ENCODE results near the gene PHKA2. TPM values are rescaled to one million over a fixed set of nuclear protein-coding genes. Genes with fewer than 3 reads are reported as not detected.
"Not testable (repeated sequence)": the region's sequence is repeated elsewhere in the genome, so short reads cannot be mapped to it uniquely, and the experiment has no call there.

Gene PHKA2
- total and polyA plus RNA-seq, 2 donors (not counting 1 experiment from before 2014, with no cell fraction given), result 7.9 to 8.3 TPM

DNA sequence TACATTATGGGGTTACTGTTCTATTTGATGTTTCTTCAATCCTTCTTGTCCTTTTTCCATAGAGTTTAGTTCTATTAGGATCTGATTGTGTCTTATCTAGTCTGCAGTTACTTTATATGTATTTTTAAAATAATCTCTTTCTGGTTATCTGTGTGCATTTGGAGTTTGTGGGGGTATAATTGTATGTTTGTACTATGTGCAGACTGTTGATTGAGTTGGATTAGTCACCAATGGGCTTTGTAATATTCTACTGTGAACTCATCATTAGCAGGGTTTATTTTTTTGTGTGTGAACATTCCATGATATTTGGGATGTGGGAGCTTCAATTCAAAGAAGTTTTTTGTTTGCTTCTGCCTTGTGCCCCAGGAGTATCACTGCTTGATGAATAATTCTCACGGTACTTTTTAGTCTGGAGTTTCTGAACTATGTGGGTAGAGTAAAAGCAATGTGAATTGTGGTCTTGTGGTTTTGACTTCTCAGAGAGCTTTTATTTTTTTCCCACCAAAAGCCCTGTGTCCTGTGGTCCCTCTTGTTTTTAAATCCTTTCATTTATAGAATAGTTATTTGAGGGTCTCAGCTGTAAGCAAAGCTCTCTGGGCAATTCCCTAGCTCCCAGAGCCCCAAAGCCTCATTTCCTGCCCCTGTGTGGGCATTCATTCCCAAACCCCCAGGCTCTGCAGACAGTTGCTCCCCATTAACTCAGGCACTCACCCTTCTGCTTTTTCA is 127.8 kb downstream of the PHKA2 start:
- Histone ChIP-seq H3K27ac (ENCODE audit: insufficient read depth, low read length) (no peak overlapping the region), H3K4me2 (ENCODE audit: extremely low read depth, insufficient read depth, low read length) (no peak overlapping the region)
- peak; percentile 4 to 77 for DNase-seq (ENCODE audit: low read depth in 2 of 2)

DNA sequence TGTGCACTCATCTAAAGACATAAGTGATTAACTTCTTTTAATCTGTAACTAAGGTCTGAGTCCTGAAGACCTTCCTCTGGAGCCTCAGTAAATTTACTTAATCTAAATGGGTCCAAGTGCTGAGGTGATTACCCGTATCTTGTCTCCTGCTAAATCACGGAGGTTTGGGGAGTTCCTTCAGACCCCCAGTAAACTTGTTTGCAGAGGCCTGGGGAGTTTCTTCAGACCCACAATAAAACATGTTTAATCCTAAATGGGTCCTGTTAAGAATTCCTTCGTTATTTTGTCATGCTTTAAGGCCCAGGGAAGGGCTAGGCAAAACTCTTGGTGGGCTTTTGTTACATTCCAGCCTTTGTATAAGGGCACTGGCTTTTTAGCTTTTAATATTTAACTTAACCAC is 136.0 kb downstream of the PHKA2 start:
- not testable (repeated sequence) for DNase-seq (ENCODE audit: low read depth in 2 of 2); H4K20me1 ChIP-seq (ENCODE audit: control insufficient read depth, extremely low read depth, insufficient read depth, low read length); H2AFZ ChIP-seq (ENCODE audit: low read length); H3K4me3 ChIP-seq (replicated peaks in 1 of 4; ENCODE audit: control extremely low read depth in 1 of 4, insufficient read depth in 1 of 4, low read depth in 3 of 4, low read length in 4 of 4); H3K27me3 ChIP-seq (ENCODE audit: control insufficient read depth, insufficient read depth, low read length); H3K79me2 ChIP-seq (ENCODE audit: control insufficient read depth, insufficient read depth, low read length); H3K9me3 ChIP-seq (ENCODE audit: control insufficient read depth, insufficient read depth, low read depth, low read length); H3K27ac ChIP-seq (ENCODE audit: insufficient read depth, low read length); H3K36me3 ChIP-seq (ENCODE audit: control insufficient read depth, insufficient read depth, low read length); H3K9ac ChIP-seq (ENCODE audit: insufficient read depth, low read length); H3K4me2 ChIP-seq (ENCODE audit: extremely low read depth, insufficient read depth, low read length); H3K4me1 ChIP-seq (ENCODE audit: control insufficient read depth, extremely low read depth, insufficient read depth, low read length)

More for the DNA sequence above, 127.8 kb downstream of the PHKA2 start:
- H3K79me2 ChIP-seq (ENCODE audit: control insufficient read depth, insufficient read depth, low read length), result no peaks in the 10 kb centered on the region
- H2AFZ ChIP-seq (ENCODE audit: low read length), result no peak overlapping the region
- H3K4me3 ChIP-seq (replicated peaks in 1 of 4; ENCODE audit: control extremely low read depth in 1 of 4, insufficient read depth in 1 of 4, low read depth in 3 of 4, low read length in 4 of 4), result no peak overlapping the region
- no peaks in the 10 kb centered on the region for H3K4me1 ChIP-seq (ENCODE audit: control insufficient read depth, extremely low read depth, insufficient read depth, low read length)
- H4K20me1 ChIP-seq (ENCODE audit: control insufficient read depth, extremely low read depth, insufficient read depth, low read length), result no peaks in the 10 kb centered on the region
- no peaks in the 10 kb centered on the region for H3K9me3 ChIP-seq (ENCODE audit: control insufficient read depth, insufficient read depth, low read depth, low read length)
- TF ChIP-seq, protein P1, sequence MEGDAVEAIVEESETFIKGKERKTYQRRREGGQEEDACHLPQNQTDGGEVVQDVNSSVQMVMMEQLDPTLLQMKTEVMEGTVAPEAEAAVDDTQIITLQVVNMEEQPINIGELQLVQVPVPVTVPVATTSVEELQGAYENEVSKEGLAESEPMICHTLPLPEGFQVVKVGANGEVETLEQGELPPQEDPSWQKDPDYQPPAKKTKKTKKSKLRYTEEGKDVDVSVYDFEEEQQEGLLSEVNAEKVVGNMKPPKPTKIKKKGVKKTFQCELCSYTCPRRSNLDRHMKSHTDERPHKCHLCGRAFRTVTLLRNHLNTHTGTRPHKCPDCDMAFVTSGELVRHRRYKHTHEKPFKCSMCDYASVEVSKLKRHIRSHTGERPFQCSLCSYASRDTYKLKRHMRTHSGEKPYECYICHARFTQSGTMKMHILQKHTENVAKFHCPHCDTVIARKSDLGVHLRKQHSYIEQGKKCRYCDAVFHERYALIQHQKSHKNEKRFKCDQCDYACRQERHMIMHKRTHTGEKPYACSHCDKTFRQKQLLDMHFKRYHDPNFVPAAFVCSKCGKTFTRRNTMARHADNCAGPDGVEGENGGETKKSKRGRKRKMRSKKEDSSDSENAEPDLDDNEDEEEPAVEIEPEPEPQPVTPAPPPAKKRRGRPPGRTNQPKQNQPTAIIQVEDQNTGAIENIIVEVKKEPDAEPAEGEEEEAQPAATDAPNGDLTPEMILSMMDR (conservative IDR thresholded peaks at IDR 0.05 in 1 of 2, IDR thresholded peaks at IDR 0.05 in 1 of 2; ENCODE audit: low read depth in 1 of 2, low read length in 2 of 2), result no peak
- no peak for TF ChIP-seq EZH2 (IDR thresholded peaks at IDR 0.05; ENCODE audit: low read length, missing control alignments)
- no peaks in the 10 kb centered on the region for H3K27me3 ChIP-seq (ENCODE audit: control insufficient read depth, insufficient read depth, low read length)
- no peaks in the 10 kb centered on the region for H3K36me3 ChIP-seq (ENCODE audit: control insufficient read depth, insufficient read depth, low read length)
- no peak overlapping the region for H3K9ac ChIP-seq (ENCODE audit: insufficient read depth, low read length)

Other genes with a start within 250 kb of the PHKA2 start
- gene ADGRG2, start 138.4 kb upstream of the PHKA2 start, total RNA-seq, result under 0.01 TPM in 2 replicates
- gene ADGRG2, start 138.4 kb upstream of the PHKA2 start, polyA plus RNA-seq, result 0.03 and 0.05 TPM in 2 replicates

Measured in fibroblast of lung (primary cell).